ENCODE measurements around the gene AVP. TPM values are rescaled to one million over a fixed set of nuclear protein-coding genes. Genes with fewer than 3 reads are reported as not detected.

Gene AVP
- total RNA-seq, 1 donor from 2014 or later = not detected

- no peak for TF ChIP-seq CTCF (IDR thresholded peaks at IDR 0.05; ENCODE audit: unreplicated experiment)
- Mint-ChIP-seq H3K4me3 (ENCODE audit: unreplicated experiment) (no peak overlapping the region), H3K36me3 (ENCODE audit: low read depth, unreplicated experiment) (peaks cover 38% of the 10 kb centered on the region), H3K9me3 (ENCODE audit: unreplicated experiment) (no peaks in the 10 kb centered on the region), H3K27ac (ENCODE audit: unreplicated experiment) (no peak overlapping the region), H3K4me1 (ENCODE audit: unreplicated experiment) (peaks cover 15% of the 10 kb centered on the region), H3K27me3 (ENCODE audit: unreplicated experiment) (peaks cover 9% of the 10 kb centered on the region)
- DNase-seq (ENCODE audit: low spot score) = no peak
Observed at GRCh38 chr20:3037654-3038053, 46.9 kb downstream of the AVP start.

- no peak for TF ChIP-seq CTCF (IDR thresholded peaks at IDR 0.05; ENCODE audit: unreplicated experiment)
- H3K4me3 Mint-ChIP-seq (ENCODE audit: unreplicated experiment) = no peak overlapping the region
Observed at GRCh38 chr20:3032624-3033023, 51.9 kb downstream of the AVP start.

More at GRCh38 chr20:3032624-3033023, 51.9 kb downstream of the AVP start:
- Mint-ChIP-seq H3K27me3 (ENCODE audit: unreplicated experiment) (peaks cover 4% of the 10 kb centered on the region), H3K4me1 (ENCODE audit: unreplicated experiment) (no peaks in the 10 kb centered on the region), H3K27ac (ENCODE audit: unreplicated experiment) (no peak overlapping the region), H3K36me3 (ENCODE audit: low read depth, unreplicated experiment) (peaks cover 33% of the 10 kb centered on the region), H3K9me3 (ENCODE audit: unreplicated experiment) (no peaks in the 10 kb centered on the region)
- DNase-seq (ENCODE audit: low spot score) = no peak

Other genes starting within 250 kb of the AVP start
- gene PCED1A, start 244.1 kb downstream of the AVP start, total RNA-seq (ENCODE audit: unreplicated experiment) = 30.9 TPM
- gene VPS16, start 244.0 kb downstream of the AVP start, total RNA-seq (ENCODE audit: unreplicated experiment) = 43.3 TPM
- gene PTPRA, start 211.2 kb downstream of the AVP start, total RNA-seq (ENCODE audit: unreplicated experiment) = 59.9 TPM
- 0.87 TPM for gene GNRH2, start 41.1 kb downstream of the AVP start, total RNA-seq (ENCODE audit: unreplicated experiment)
- 28.9 TPM for gene MRPS26, start 38.7 kb downstream of the AVP start, total RNA-seq (ENCODE audit: unreplicated experiment)
- not detected for gene OXT, start 13.1 kb downstream of the AVP start, total RNA-seq (ENCODE audit: unreplicated experiment)
- 17.2 TPM for gene FASTKD5, start 75.1 kb upstream of the AVP start, total RNA-seq (ENCODE audit: unreplicated experiment)
- 6.9 TPM for gene UBOX5, start 75.1 kb upstream of the AVP start, total RNA-seq (ENCODE audit: unreplicated experiment)
- 6.1 TPM for gene LZTS3, start 88.8 kb upstream of the AVP start, total RNA-seq (ENCODE audit: unreplicated experiment)
- gene DDRGK1, start 120.0 kb upstream of the AVP start, total RNA-seq (ENCODE audit: unreplicated experiment) = 45.3 TPM
- 45.9 TPM for gene ITPA, start 124.8 kb upstream of the AVP start, total RNA-seq (ENCODE audit: unreplicated experiment)
- gene SLC4A11, start 154.5 kb upstream of the AVP start, total RNA-seq (ENCODE audit: unreplicated experiment) = 30.6 TPM

Measured in endothelial cell (in vitro differentiated cells).